HCT116 (cell line): ENCODE data around the gene ZNF678. TPM values are rescaled to one million over a fixed set of nuclear protein-coding genes. Genes with fewer than 3 reads are reported as not detected.

Source experiments
- ATAC-seq: fragments of 200-7000 bp; cut with Tn5 transposase; 2 replicates; pipeline ENCODE4 v1.9.1; 2020; ENCODE audit warnings: mild to moderate bottlenecking, moderate library complexity
- BruUV-seq: library from RNA; stranded (reverse); fragments of 400-500 nt; replicated peaks from 2 replicates; lab custom pipeline; 2021; lab: Mats Ljungman, UMichigan
- CTCF ChIA-PET: fragments of 300-600 bp; sonication (Branson Sonifier 250); formaldehyde crosslinking; loops from one replicate; lab custom pipeline; 2021; ENCODE audit warnings: antibody characterized with exemption; lab: Charles Lee
- POLR2A ChIA-PET: fragments of 300-600, 350-600 bp; sonication (Branson Sonifier 250); formaldehyde crosslinking; loops from one replicate; lab custom pipeline; 2021; ENCODE audit warnings: antibody characterized with exemption; lab: Charles Lee
- RAD21 ChIA-PET, 2 experiments: fragments of 300-600 bp; sonication (Branson Sonifier 250); formaldehyde crosslinking; loops; one replicate each; lab custom pipeline; 2023; ENCODE audit warnings: low total read pairs in 2 of 2; ENCODE audit not compliant: uncharacterized antibody in 2 of 2, unreplicated experiment in 2 of 2, low non-redundant PET in 1 of 2; lab: Charles Lee
- DNase-seq: peaks from one replicate; pipeline ENCODE4 v3.0.0-alpha.2; 2010; ENCODE audit warnings: low read depth, low spot score
- H2AFZ ChIP-seq: fragments of 200-600 bp; shearing (Covaris generic), sonication (generic); 2 replicates; pipeline ENCODE4 v1.6.1; 2017; ENCODE audit warnings: low read depth, mixed run types, mixed read lengths, antibody characterized with exemption, low read length; ENCODE audit not compliant: poor library complexity, severe bottlenecking
- H3K27ac ChIP-seq: 2 replicates; pipeline ENCODE4 v1.5.1; 2012; ENCODE audit warnings: low read depth, low read length
- H3K27me3 ChIP-seq: fragments of 200-600 bp; sonication (generic); 2 replicates; pipeline ENCODE4 v1.6.1; 2016; ENCODE audit warnings: mixed run types, low read length, mixed read lengths; ENCODE audit not compliant: insufficient read depth
- H3K36me3 ChIP-seq, 2 experiments: fragments of 200-500 bp in 1 of 2; fragments of 200-600 bp in 1 of 2; sonication (Bioruptor generic) in 1 of 2; sonication (generic) in 1 of 2; 2 replicates each; pipeline versions ENCODE4 v1.5.1 to v1.6.1; 2014 to 2016; ENCODE audit warnings: low read length in 2 of 2, inconsistent platforms in 1 of 2, mixed read lengths in 1 of 2, mixed run types in 1 of 2; ENCODE audit not compliant: insufficient read depth in 2 of 2, control insufficient read depth in 1 of 2
- H3K4me1 ChIP-seq, 2 experiments: fragments of 200-600 bp in 1 of 2; sonication (generic) in 1 of 2; 2 replicates each; pipeline versions ENCODE4 v1.5.1 to v1.6.1; 2012 to 2017; ENCODE audit warnings: low read length in 2 of 2, inconsistent platforms in 1 of 2, mild to moderate bottlenecking in 1 of 2, mixed read lengths in 1 of 2, mixed run types in 1 of 2, moderate library complexity in 1 of 2; ENCODE audit not compliant: insufficient read depth in 2 of 2, control insufficient read depth in 1 of 2
- H3K4me2 ChIP-seq: fragments of 200-600 bp; sonication (generic); 2 replicates; pipeline ENCODE4 v1.6.1; 2017; ENCODE audit warnings: mixed run types, low read length, mixed read lengths
- H3K4me3 ChIP-seq, 2 experiments: fragments of 200-600 bp in 1 of 2; sonication (generic) in 1 of 2; replicated peaks in 1 of 2; 2 replicates each; pipeline ENCODE4 v1.5.1; 2011 to 2016; ENCODE audit warnings: low read length in 2 of 2, control low read depth in 1 of 2, low read depth in 1 of 2, mild to moderate bottlenecking in 1 of 2, mixed read lengths in 1 of 2, mixed run types in 1 of 2
- H3K79me2 ChIP-seq: fragments of 200-600 bp; sonication (generic); 2 replicates; pipeline ENCODE4 v1.6.1; 2017; ENCODE audit warnings: mild to moderate bottlenecking, mixed run types, low read length, moderate library complexity, mixed read lengths; ENCODE audit not compliant: insufficient read depth
- H3K9ac ChIP-seq: fragments of 200-600 bp; sonication (generic); 2 replicates; pipeline ENCODE4 v1.6.1; 2016; ENCODE audit warnings: low read length, mixed read lengths
- H3K9me2 ChIP-seq: fragments of 200-600 bp; sonication (generic), shearing (Covaris generic); 2 replicates; pipeline ENCODE4 v1.6.1; 2017; ENCODE audit warnings: mixed run types, mild to moderate bottlenecking, moderate library complexity; ENCODE audit not compliant: insufficient read depth
- H3K9me3 ChIP-seq, 2 experiments: fragments of 200-500 bp in 1 of 2; fragments of 200-600 bp in 1 of 2; sonication (Bioruptor generic) in 1 of 2; sonication (generic) in 1 of 2; 2 replicates each; pipeline ENCODE4 v1.6.1; 2014 to 2017; ENCODE audit warnings: low read length in 2 of 2, mixed read lengths in 2 of 2, inconsistent platforms in 1 of 2, low read depth in 1 of 2, mild to moderate bottlenecking in 1 of 2, mixed run types in 1 of 2, moderate library complexity in 1 of 2; ENCODE audit not compliant: control insufficient read depth in 1 of 2, insufficient read depth in 1 of 2
- H4K20me1 ChIP-seq: fragments of 200-600 bp; sonication (generic), shearing (Covaris generic); 2 replicates; pipeline ENCODE4 v1.6.1; 2017; ENCODE audit warnings: mixed run types, mild to moderate bottlenecking, moderate library complexity; ENCODE audit not compliant: insufficient read depth
- CBX3 ChIP-seq: IDR thresholded peaks from 2 replicates; pipeline ENCODE4 v1.6.1; 2012; ENCODE audit warnings: low read depth
- CEBPB ChIP-seq: IDR thresholded peaks from 2 replicates; pipeline ENCODE4 v1.6.1; 2012; ENCODE audit warnings: low read depth
- CTCF ChIP-seq, 3 experiments: fragments of 200-600 bp in 1 of 3; sonication (generic) in 1 of 3; IDR thresholded peaks in 2 of 3; conservative IDR thresholded peaks in 1 of 3; 2 replicates each; pipeline ENCODE4 v1.5.1; 2012 to 2017; ENCODE audit warnings: low read depth in 2 of 3, low read length in 2 of 3, antibody characterized with exemption in 1 of 3, borderline replicate concordance in 1 of 3, control low read depth in 1 of 3, mild to moderate bottlenecking in 1 of 3, mixed read lengths in 1 of 3, mixed run types in 1 of 3, moderate library complexity in 1 of 3; ENCODE audit not compliant: insufficient read depth in 1 of 3
- EGR1 ChIP-seq: IDR thresholded peaks from 2 replicates; pipeline ENCODE4 v1.6.1; 2012; ENCODE audit warnings: low read depth
- ELF1 ChIP-seq: IDR thresholded peaks from 2 replicates; pipeline ENCODE4 v1.6.1; 2012; ENCODE audit warnings: low read depth, borderline replicate concordance
- EZH2 ChIP-seq: fragments of 200-600 bp; sonication (generic); IDR thresholded peaks from 2 replicates; pipeline ENCODE4 v1.6.1; 2017; ENCODE audit warnings: antibody characterized with exemption, mixed run types
- FOSL1 ChIP-seq: IDR thresholded peaks from 2 replicates; pipeline ENCODE4 v1.6.1; 2012; ENCODE audit warnings: low read depth
- JUND ChIP-seq: IDR thresholded peaks from 2 replicates; pipeline ENCODE4 v1.6.1; 2012
- POLR2AphosphoS5 ChIP-seq: IDR thresholded peaks from 2 replicates; pipeline ENCODE4 v1.6.1; 2011; ENCODE audit warnings: mild to moderate bottlenecking, low read depth, low read length, moderate library complexity
- REST ChIP-seq: IDR thresholded peaks from 2 replicates; pipeline ENCODE4 v1.6.1; 2012; ENCODE audit warnings: low read depth
- SIN3A ChIP-seq: IDR thresholded peaks from 2 replicates; pipeline ENCODE4 v1.6.1; 2012; ENCODE audit warnings: low read depth
- SP1 ChIP-seq: IDR thresholded peaks from 2 replicates; pipeline ENCODE4 v1.6.1; 2012; ENCODE audit warnings: low read depth
- SRF ChIP-seq: IDR thresholded peaks from 2 replicates; pipeline ENCODE4 v1.6.1; 2012; ENCODE audit warnings: low read depth
- TCF7L2 ChIP-seq: IDR thresholded peaks from 2 replicates; pipeline ENCODE4 v1.7.0; 2011; ENCODE audit warnings: borderline replicate concordance, inconsistent platforms; ENCODE audit not compliant: insufficient read depth, insufficient read length; ENCODE audit errors: extremely low read depth
- ZBTB33 ChIP-seq: IDR thresholded peaks from 2 replicates; pipeline ENCODE4 v1.6.1; 2011; ENCODE audit warnings: mild to moderate bottlenecking, low read length, moderate library complexity; ENCODE audit not compliant: insufficient replicate concordance; ENCODE audit errors: extremely low read depth
- ZNF274 ChIP-seq: fragments of 200-500 bp; sonication (Bioruptor generic); IDR thresholded peaks from 2 replicates; pipeline ENCODE4 v1.6.1; 2014; ENCODE audit warnings: mild to moderate bottlenecking, low read depth, low read length, inconsistent platforms
- intact Hi-C: fragments of 100-400 bp; cut with micrococcal nuclease; formaldehyde crosslinking; loops from 2 replicates; pipeline ENCODE4 v1.10.0; 2022
- total RNA-seq: library from RNA; stranded (reverse); gene quantifications from one replicate; pipeline ENCODE4 v1.2.1, GENCODE V29; 2021; ENCODE audit not compliant: unreplicated experiment

Gene ZNF678
- total RNA-seq, 1 experiment from 2014 or later = 6.1 TPM

- TF ChIP-seq ZBTB33 (no peak), JUND (no peak), SIN3A (no peak), ZNF274 (no peak), SP1 (no peak)
- TF ChIP-seq, all 23 proteins: peak for 0
Observed at GRCh38 chr1:227673441-227673840, 110.1 kb downstream of the ZNF678 start (continued).

DNA sequence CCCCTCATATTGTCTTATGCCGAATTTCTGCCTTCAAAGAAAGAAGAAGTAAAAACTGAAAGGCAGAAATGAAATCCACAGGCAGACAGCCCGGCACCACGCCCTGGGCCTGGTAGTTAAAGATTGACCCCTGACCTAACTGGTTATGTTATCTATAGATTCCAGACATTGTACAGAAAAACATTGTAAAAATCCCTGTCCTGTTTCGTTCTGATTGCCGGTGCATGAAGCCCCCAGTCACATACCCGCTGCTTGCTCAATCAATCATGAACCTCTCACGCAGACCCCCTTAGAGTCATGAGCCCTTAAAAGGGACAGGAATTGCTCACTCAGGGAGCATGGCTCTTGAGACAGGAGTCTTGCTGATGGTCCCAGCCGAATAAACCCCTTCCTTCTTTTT is 122.5 kb downstream of the ZNF678 start:
- Histone ChIP-seq H3K27ac (no peak overlapping the region), H3K4me3 (no peak overlapping the region), H3K27me3 (no peaks in the 10 kb centered on the region), H4K20me1 (no peaks in the 10 kb centered on the region), H3K9ac (no peak overlapping the region), H2AFZ (no peak overlapping the region), H3K9me2 (no peaks in the 10 kb centered on the region), H3K4me1 (no peaks in the 10 kb centered on the region), H3K36me3 (no peaks in the 10 kb centered on the region), H3K79me2 (no peaks in the 10 kb centered on the region), H3K4me2 (no peak overlapping the region), H3K9me3 (peaks cover 0 to 11% of the 10 kb centered on the region in 2 experiments; a peak in 2 of 4 replicates)
- ATAC-seq (no peak), DNase-seq (no peak)
- POLR2A ChIA-PET = no interaction called here
- RAD21 ChIA-PET = no interaction called here
- CTCF ChIA-PET = no interaction called here
- intact Hi-C loops = no loop called here
- no TSS peak for BruUV-seq
- TF ChIP-seq CEBPB = no peak
- no peak for TF ChIP-seq SRF
- no peak for TF ChIP-seq ZNF274
- no peak for TF ChIP-seq CBX3
- no peak for TF ChIP-seq FOSL1
- TF ChIP-seq ZBTB33 = no peak
- TF ChIP-seq TCF7L2 = no peak
- no peak for TF ChIP-seq REST
- TF ChIP-seq CTCF (IDR thresholded peaks at IDR 0.05 in 2 of 3, conservative IDR thresholded peaks at IDR 0.05 in 1 of 3; ENCODE audit: borderline replicate concordance in 1 of 3, insufficient read depth in 1 of 3, low read depth in 2 of 3, low read length in 2 of 3) = no peak
- no peak for TF ChIP-seq POLR2AphosphoS5
- TF ChIP-seq EGR1 = no peak
- no peak for TF ChIP-seq EZH2
- TF ChIP-seq ELF1 = no peak
- TF ChIP-seq SIN3A = no peak
